Smooth muscle cell (in vitro differentiated cells): ENCODE results near the gene POLH. TPM values are rescaled to one million over a fixed set of nuclear protein-coding genes. Genes with fewer than 3 reads are reported as not detected.
A peak's percentile ranks its signal among the peaks of the same experiment; 100 is the strongest.

Experiments
- DNase-seq: peaks from one replicate; lab custom pipeline; 2025; ENCODE audit not compliant: unreplicated experiment; lab: John Stamatoyannopoulos, UW
- H2AFZ ChIP-seq: fragments of 200-600 bp; sonication (generic); 2 replicates; pipeline ENCODE4 v1.6.0; 2016; ENCODE audit warnings: antibody characterized with exemption, low read depth, mild to moderate bottlenecking
- H3F3A ChIP-seq: fragments of 200-600 bp; sonication (generic); 2 replicates; pipeline ENCODE4 v1.6.0; 2017; ENCODE audit warnings: antibody characterized with exemption, low read depth
- H3K27ac ChIP-seq: fragments of 200-600 bp; sonication (generic); 2 replicates; pipeline ENCODE4 v1.5.1; 2016; ENCODE audit warnings: low read depth, mild to moderate bottlenecking
- H3K27me3 ChIP-seq: fragments of 200-600 bp; sonication (generic); 2 replicates; pipeline ENCODE4 v1.6.1; 2016; ENCODE audit warnings: low read depth, mild to moderate bottlenecking
- H3K36me3 ChIP-seq: fragments of 200-600 bp; sonication (generic); 2 replicates; pipeline ENCODE4 v1.5.1; 2016; ENCODE audit warnings: low read depth
- H3K4me1 ChIP-seq: fragments of 200-600 bp; sonication (generic); 2 replicates; pipeline ENCODE4 v1.5.1; 2016; ENCODE audit warnings: low read depth
- H3K4me2 ChIP-seq: fragments of 200-600 bp; sonication (generic); 2 replicates; pipeline ENCODE4 v1.6.0; 2016; ENCODE audit warnings: mild to moderate bottlenecking
- H3K4me3 ChIP-seq: fragments of 200-600 bp; sonication (generic); 2 replicates; pipeline ENCODE4 v1.5.1; 2016; ENCODE audit warnings: mild to moderate bottlenecking
- H3K79me2 ChIP-seq: fragments of 200-600 bp; sonication (generic); 2 replicates; pipeline ENCODE4 v1.6.0; 2016; ENCODE audit warnings: low read depth, mild to moderate bottlenecking
- H3K9ac ChIP-seq: fragments of 200-600 bp; sonication (generic); 2 replicates; pipeline ENCODE4 v1.6.0; 2016; ENCODE audit warnings: low read depth
- H3K9me3 ChIP-seq: fragments of 200-600 bp; sonication (generic); replicated peaks from 2 replicates; pipeline ENCODE4 v1.5.1; 2016; ENCODE audit warnings: low read depth
- H4K20me1 ChIP-seq: fragments of 200-600 bp; sonication (generic); 2 replicates; pipeline ENCODE4 v1.6.0; 2016; ENCODE audit warnings: low read depth
- CTCF ChIP-seq: fragments of 200-600 bp; sonication (generic); IDR thresholded peaks from 2 replicates; pipeline ENCODE4 v1.5.1; 2017; ENCODE audit warnings: borderline replicate concordance, mild to moderate bottlenecking, antibody characterized with exemption; ENCODE audit not compliant: insufficient read depth, poor library complexity, severe bottlenecking
- WGBS: methylation state at CpG from one replicate; pipeline ENCODE4 v1.1.7; 2016; ENCODE audit warnings: low lambda C conversion rate; 5-methylcytosine and 5-hydroxymethylcytosine counted together
- polyA plus RNA-seq: library from polyadenylated mRNA; unstranded; fragments of >200 nt; fragmentation: Nextera tagmentation; extraction: Ambion mirVana; gene quantifications from 2 replicates; pipeline ENCODE4 v1.2.1, GENCODE V29; 2016
- total RNA-seq: library from RNA; depleted of rRNA; stranded (reverse); fragments of >200 nt; gene quantifications from 2 replicates; pipeline ENCODE4 v1.2.3, GENCODE V29; 2014

POLH gene
- total and polyA plus RNA-seq, 2 experiments from 2014 or later = 8.4 to 13.3 TPM

- no peaks in the 10 kb centered on the region for H3K79me2 ChIP-seq
- no peak for DNase-seq
These were observed 16.7 kb upstream of the POLH start for GRCh38 chr6:43559328-43559727.

GRCh38 chr6:43570876-43571441 is 5.0 kb upstream of the POLH start:
- 84% methylated on average over 5 of the region's 5 CpGs for WGBS
- Histone ChIP-seq H3K4me3 (no peak overlapping the region), H3F3A (no peaks in the 10 kb centered on the region), H3K27ac (peak overlapping the region; percentile 61), H3K9me3 (no peaks in the 10 kb centered on the region), H3K4me1 (peaks cover 12% of the 10 kb centered on the region), H3K27me3 (no peaks in the 10 kb centered on the region), H3K36me3 (peaks cover 10% of the 10 kb centered on the region), H3K4me2 (no peak overlapping the region), H2AFZ (no peak overlapping the region), H3K9ac (no peak overlapping the region), H3K79me2 (peaks cover 19% of the 10 kb centered on the region), H4K20me1 (no peaks in the 10 kb centered on the region)
- DNase-seq = no peak
- TF ChIP-seq CTCF = no peak

More at GRCh38 chr6:43559328-43559727, 16.7 kb upstream of the POLH start:
- Histone ChIP-seq H3K9ac (no peak overlapping the region), H4K20me1 (no peaks in the 10 kb centered on the region), H3K4me2 (no peak overlapping the region), H3K27me3 (no peaks in the 10 kb centered on the region), H3K27ac (no peak overlapping the region), H3F3A (no peaks in the 10 kb centered on the region), H2AFZ (no peak overlapping the region), H3K36me3 (peaks cover 59% of the 10 kb centered on the region), H3K9me3 (no peaks in the 10 kb centered on the region), H3K4me1 (no peaks in the 10 kb centered on the region), H3K4me3 (no peak overlapping the region)
- no peak for TF ChIP-seq CTCF

- DNase-seq = no peak
These were observed 4.0 kb upstream of the POLH start for GRCh38 chr6:43572015-43572414.

More at GRCh38 chr6:43572015-43572414, 4.0 kb upstream of the POLH start:
- no peaks in the 10 kb centered on the region for H4K20me1 ChIP-seq
- peaks cover 13% of the 10 kb centered on the region for H3K4me1 ChIP-seq
- no peak overlapping the region for H3K4me3 ChIP-seq
- H3K9ac ChIP-seq = no peak overlapping the region
- H3K4me2 ChIP-seq = no peak overlapping the region
- H2AFZ ChIP-seq = no peak overlapping the region
- 97% methylated on average over 4 of the region's 4 CpGs for WGBS
- H3K27me3 ChIP-seq = no peaks in the 10 kb centered on the region
- H3K27ac ChIP-seq = no peak overlapping the region
- no peaks in the 10 kb centered on the region for H3K9me3 ChIP-seq
- TF ChIP-seq CTCF = no peak
- H3K36me3 ChIP-seq = peaks cover 10% of the 10 kb centered on the region
- peaks cover 9% of the 10 kb centered on the region for H3F3A ChIP-seq
- peaks cover 27% of the 10 kb centered on the region for H3K79me2 ChIP-seq
